ENCODE data around the gene MAEA. TPM values are rescaled to one million over a fixed set of nuclear protein-coding genes. Genes with fewer than 3 reads are reported as not detected.

MAEA gene
- total RNA-seq, 1 donor from 2014 or later = 81.3 TPM

GRCh38 chr4:1357356-1358248 lies 67.9 kb downstream of the MAEA start:
- no peak for DNase-seq (ENCODE audit: low spot score, unreplicated experiment)
- no peaks in the 10 kb centered on the region for H3K9me3 Mint-ChIP-seq (ENCODE audit: low read depth)
- TF ChIP-seq CTCF (IDR thresholded peaks at IDR 0.05; ENCODE audit: unreplicated experiment) = no peak
- peaks cover 4% of the 10 kb centered on the region for H3K36me3 Mint-ChIP-seq (ENCODE audit: insufficient read depth)
- no peak overlapping the region for H3K27ac Mint-ChIP-seq
- H3K27me3 Mint-ChIP-seq = no peaks in the 10 kb centered on the region
- no peak overlapping the region for H3K4me3 Mint-ChIP-seq (ENCODE audit: low read depth)
- H3K4me1 Mint-ChIP-seq (ENCODE audit: low read depth) = no peaks in the 10 kb centered on the region

GRCh38 chr4:1358421-1359143 lies 68.9 kb downstream of the MAEA start:
- Mint-ChIP-seq H3K27ac (peak overlapping the region; percentile 45), H3K9me3 (ENCODE audit: low read depth) (no peaks in the 10 kb centered on the region), H3K4me3 (ENCODE audit: low read depth) (no peak overlapping the region), H3K36me3 (ENCODE audit: insufficient read depth) (peaks cover 2% of the 10 kb centered on the region), H3K27me3 (no peaks in the 10 kb centered on the region), H3K4me1 (ENCODE audit: low read depth) (no peaks in the 10 kb centered on the region)
- no peak for TF ChIP-seq CTCF (IDR thresholded peaks at IDR 0.05; ENCODE audit: unreplicated experiment)
- no peak for DNase-seq (ENCODE audit: low spot score, unreplicated experiment)

GRCh38 chr4:1359144-1359501 lies 69.4 kb downstream of the MAEA start:
- Mint-ChIP-seq H3K27me3 (no peaks in the 10 kb centered on the region), H3K4me3 (ENCODE audit: low read depth) (no peak overlapping the region), H3K9me3 (ENCODE audit: low read depth) (no peaks in the 10 kb centered on the region), H3K27ac (no peak overlapping the region), H3K4me1 (ENCODE audit: low read depth) (no peaks in the 10 kb centered on the region), H3K36me3 (ENCODE audit: insufficient read depth) (peaks cover 2% of the 10 kb centered on the region)
- no peak for DNase-seq (ENCODE audit: low spot score, unreplicated experiment)
- no peak for TF ChIP-seq CTCF (IDR thresholded peaks at IDR 0.05; ENCODE audit: unreplicated experiment)

GRCh38 chr4:1359976-1360375 lies 70.3 kb downstream of the MAEA start:
- H3K9me3 Mint-ChIP-seq (ENCODE audit: low read depth) = no peaks in the 10 kb centered on the region
- no peak overlapping the region for H3K27ac Mint-ChIP-seq
- no peak overlapping the region for H3K4me3 Mint-ChIP-seq (ENCODE audit: low read depth)
- H3K27me3 Mint-ChIP-seq = no peaks in the 10 kb centered on the region
- TF ChIP-seq CTCF (IDR thresholded peaks at IDR 0.05; ENCODE audit: unreplicated experiment) = no peak
- DNase-seq (ENCODE audit: low spot score, unreplicated experiment) = no peak
- H3K36me3 Mint-ChIP-seq (ENCODE audit: insufficient read depth) = peaks cover 2% of the 10 kb centered on the region
- H3K4me1 Mint-ChIP-seq (ENCODE audit: low read depth) = no peaks in the 10 kb centered on the region

GRCh38 chr4:1360423-1361283 lies 71.0 kb downstream of the MAEA start:
- H3K4me3 Mint-ChIP-seq (ENCODE audit: low read depth) = no peak overlapping the region
- no peaks in the 10 kb centered on the region for H3K4me1 Mint-ChIP-seq (ENCODE audit: low read depth)
- H3K27ac Mint-ChIP-seq = no peak overlapping the region
- no peaks in the 10 kb centered on the region for H3K9me3 Mint-ChIP-seq (ENCODE audit: low read depth)
- no peak for DNase-seq (ENCODE audit: low spot score, unreplicated experiment)
- no peak for TF ChIP-seq CTCF (IDR thresholded peaks at IDR 0.05; ENCODE audit: unreplicated experiment)
- no peaks in the 10 kb centered on the region for H3K27me3 Mint-ChIP-seq
- peaks cover 2% of the 10 kb centered on the region for H3K36me3 Mint-ChIP-seq (ENCODE audit: insufficient read depth)
